ENCODE data around the gene ENTPD8.
"Not testable (repeated sequence)": the region's sequence is repeated elsewhere in the genome, so short reads cannot be mapped to it uniquely, and the experiment has no call there.

Gene ENTPD8

DNA sequence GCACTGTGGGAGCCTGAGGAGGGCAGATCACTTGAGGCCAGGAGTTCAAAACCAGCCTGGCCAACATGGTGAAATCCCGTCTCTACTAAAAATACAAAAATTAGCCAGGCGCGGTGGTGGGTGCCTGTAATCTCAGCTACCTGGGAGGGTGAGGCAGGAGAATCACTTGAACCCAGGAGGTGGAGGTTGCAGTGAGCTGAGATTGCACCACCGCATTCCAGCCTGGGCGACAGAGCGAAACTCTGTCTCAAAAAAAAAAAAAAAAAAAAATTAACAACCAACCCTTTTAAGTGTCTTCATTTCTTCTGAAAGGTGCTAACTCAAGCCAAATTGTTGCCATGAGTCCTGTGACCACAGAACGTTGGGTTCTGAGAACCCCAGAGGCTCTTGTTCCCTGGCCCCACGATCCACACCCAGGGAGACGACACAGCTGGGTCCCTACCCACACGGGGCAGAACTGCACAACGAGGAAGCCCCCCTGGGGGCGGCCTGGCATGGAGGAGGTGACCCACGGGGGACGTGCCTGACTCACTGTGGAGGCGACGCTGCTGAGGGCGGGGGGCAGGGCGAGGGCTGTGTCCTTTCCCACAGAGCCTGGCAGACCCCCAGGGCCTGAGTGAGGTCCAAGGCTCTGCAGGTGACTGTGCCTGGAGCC is 30.8 kb downstream of the ENTPD8 start:
- not testable (repeated sequence) for DNase-seq

- no peak for DNase-seq
These were observed 31.6 kb downstream of the ENTPD8 start for GRCh38 chr9:137409515-137409914.

GRCh38 chr9:137408651-137409405 is 32.3 kb downstream of the ENTPD8 start:
- DNase-seq = no peak

DNA sequence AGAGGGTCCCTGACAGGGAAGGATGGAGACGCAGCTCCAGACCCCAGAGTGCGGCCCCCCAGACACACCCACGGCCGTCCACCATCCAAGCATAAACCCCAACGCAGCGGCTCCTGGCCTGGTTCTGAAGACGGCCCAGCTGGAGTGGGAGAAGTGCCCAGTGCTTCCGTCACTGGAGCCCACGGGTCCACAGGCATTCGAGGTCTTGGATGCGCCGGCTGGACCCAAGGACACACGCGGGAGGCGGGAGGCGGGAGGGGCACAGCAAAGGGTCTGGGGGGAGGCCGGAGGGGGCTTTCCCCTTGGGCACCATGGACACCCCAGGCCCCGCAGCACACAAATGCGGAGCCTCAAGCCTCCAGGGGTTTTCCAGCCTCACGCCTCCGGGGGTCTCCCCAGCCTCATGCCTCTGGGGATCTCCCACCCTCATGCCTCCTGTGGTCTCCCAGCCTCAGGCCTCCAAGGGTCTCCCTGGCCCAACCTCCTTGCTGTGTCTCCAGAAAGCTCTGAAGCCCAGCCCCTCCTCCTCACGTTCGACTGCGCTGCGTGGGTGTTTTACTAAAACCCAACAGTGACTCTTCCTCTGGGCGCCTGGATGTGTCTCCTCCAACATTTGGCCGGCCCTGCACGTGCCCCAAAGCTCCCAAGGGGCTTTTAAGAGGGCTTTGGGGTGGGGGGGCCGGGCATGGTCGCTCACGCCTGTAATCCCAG is 33.4 kb downstream of the ENTPD8 start:
- no peak for DNase-seq

- DNase-seq = peak; percentile 51
These were observed 34.1 kb downstream of the ENTPD8 start for GRCh38 chr9:137406876-137407589.

DNA sequence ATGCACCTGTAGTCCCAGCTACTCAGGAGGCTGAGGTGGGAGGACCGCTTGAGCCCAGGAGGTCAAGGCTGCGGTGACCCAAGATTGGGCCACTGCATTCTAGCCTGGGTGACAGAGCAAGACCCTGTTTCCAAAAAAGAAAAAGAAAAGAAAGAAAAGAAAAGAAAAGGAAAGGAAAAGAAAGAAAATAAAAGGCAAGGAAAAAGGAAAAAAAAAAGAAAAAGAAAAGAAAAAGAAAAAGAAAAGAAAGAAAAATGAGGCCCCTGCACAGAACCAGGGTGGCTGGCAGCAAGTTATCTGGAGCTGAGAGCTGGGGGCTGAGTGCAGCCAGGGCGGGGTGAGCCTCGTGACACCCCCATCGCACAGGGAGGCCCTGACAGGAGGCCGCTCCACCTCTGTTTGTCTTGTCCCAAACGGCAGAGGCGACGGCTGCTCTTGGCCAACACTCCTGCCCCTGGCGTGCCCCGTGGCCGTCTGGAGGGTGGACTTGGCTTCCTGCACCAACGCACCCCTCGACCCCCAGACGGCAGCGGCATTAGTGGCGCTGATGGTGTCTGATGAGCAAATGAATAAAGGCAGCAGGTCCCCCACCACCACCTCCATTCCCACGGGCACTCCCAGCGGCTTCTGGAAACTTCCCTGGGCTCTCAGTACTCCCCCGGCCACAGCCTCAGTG is 34.9 kb downstream of the ENTPD8 start:
- no peak for DNase-seq

DNA sequence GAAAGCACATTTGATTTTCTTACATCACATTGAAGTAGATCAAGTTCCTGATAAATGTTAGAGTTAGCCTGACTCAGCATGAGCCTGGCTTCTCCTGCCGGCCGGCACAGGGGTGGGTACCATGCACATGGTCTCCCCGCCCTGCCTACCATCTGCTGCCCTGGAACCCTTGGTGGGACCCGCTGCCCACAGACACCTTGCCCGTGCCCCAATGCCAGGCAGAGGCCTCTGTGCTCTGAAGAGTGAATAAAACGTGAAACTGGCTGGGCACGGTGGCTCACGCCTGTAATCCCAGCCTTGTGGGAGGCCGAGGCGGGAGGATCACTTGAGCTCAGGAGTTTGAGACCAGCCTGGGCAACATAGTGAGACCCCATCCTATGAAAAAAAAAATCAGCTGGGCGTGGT is 35.5 kb downstream of the ENTPD8 start:
- no peak for DNase-seq

DNA sequence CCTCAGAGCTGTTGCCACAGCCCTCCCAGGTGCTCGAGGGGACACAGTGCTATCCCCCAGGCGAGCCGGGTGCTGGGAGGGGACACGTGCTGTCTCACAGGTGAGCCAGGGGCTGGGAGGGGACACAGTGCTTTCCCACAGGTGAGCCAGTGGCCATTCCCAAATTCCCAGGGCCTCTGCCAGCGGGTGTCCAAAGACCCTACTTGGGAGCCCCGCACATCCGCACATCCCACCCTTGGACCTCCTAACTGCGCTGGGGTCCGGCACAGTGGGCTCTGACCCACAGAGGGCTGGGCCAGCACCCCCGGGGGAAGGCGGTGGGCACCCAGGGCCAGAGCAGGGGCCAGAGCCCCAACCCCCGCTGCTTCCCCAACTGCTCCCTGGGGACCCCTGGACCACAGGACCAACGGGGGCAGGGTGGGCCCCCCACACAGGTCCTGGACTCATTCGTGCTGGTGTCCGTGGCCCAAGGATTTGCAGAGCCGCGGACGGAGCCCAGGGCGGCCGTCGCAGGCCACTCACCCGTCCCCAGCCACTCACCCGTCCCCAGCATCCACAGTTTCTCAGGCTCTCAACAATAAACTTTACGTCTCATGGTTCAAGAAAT is 36.1 kb downstream of the ENTPD8 start:
- no peak for DNase-seq

GRCh38 chr9:137403269-137403668 is 37.9 kb downstream of the ENTPD8 start:
- no peak for DNase-seq

DNA sequence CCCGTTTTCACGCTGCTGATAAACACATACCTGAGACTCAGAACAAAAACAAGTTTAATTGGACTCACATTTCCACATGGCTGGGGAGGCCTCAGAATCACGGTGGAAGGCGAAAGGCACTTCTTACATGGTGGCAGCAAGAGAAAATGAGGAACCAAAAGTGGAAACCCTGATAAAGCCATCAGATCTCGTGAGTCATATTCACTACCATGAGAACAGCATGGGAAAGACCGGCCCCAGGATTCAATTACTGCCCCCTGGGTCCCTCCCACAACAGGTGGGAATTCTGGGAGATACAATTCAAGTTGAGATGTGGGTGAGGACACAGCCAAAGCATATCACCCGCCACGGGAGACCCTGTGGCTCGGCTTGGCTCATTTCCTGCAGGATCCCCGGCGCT is 38.4 kb downstream of the ENTPD8 start:
- DNase-seq = no peak

DNA sequence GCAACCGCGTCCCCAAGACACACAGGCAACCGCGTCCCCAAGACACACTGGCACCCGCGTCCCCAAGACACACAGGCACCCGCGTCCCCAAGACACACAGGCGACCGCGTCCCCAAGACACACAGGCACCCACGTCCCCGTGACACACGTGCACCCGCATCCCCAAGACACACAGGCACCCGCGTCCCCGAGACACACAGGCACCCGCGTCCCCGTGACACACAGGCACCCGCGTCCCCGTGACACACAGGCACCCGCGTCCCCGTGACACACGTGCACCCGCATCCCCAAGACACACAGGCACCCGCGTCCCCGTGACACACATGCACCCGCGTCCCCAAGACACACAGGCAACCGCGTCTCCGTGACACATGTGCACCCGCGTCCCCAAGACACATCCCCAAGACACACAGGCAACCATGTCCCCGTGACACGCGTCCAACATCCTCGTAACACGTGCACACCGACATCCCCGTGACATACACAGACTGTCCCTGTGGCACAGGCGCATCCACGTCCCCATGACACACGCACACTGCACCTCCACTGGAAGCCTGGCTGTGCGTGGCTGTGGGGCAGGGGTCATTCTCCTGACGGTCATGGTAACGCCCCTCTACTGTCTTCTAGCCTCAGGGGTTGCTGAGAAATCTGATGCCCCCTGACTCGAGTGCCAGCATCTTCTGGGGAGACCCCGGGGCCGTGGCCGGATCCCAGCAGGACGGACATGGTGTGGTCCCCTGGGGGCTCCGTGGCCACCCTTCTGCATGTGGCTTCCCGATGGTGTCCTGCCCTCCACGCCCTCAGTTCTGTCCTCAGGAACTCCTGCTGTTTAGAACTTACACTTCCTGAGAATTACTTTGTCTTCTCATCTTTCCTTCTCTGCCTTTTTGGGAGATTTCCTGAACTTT is 42.3 kb downstream of the ENTPD8 start:
- no peak for DNase-seq

DNA sequence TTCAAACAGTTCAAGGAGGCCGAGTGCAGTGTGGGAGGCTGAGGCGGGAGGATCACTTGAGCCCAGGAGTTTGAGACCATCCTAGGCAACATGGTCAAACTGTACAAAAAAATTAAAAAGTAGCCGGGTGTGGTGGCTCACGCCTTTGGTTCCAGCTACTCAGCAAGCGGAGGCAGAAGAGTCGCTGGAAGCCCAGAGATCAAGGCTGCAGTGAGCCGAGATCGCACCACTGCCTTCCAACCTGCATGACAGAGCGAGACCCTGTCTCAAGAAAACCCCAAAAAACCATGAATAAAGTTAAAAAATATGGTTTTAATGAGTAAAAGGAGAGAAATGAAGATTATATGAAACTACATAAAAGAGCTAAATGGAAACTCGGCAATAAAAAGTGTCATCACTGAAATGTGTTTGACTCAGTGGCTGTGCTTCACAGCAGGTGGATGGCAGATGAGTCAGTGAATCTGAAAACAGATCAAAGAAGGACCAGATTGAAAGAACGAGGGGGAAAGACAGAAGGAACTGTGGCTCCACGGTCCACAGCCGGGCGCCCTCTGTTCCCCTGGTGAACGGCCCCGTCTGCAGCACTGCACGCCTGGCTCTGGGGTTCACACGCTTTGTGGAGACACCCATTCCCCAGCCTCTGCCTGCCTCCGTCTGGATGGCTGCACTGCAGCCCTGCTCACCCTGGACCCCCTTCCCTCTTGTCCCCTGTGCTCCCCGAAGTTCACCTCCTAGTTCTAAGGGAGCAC is 43.3 kb downstream of the ENTPD8 start:
- DNase-seq = no peak

- no peak for DNase-seq
These were observed 44.4 kb downstream of the ENTPD8 start for GRCh38 chr9:137396634-137397367.

DNA sequence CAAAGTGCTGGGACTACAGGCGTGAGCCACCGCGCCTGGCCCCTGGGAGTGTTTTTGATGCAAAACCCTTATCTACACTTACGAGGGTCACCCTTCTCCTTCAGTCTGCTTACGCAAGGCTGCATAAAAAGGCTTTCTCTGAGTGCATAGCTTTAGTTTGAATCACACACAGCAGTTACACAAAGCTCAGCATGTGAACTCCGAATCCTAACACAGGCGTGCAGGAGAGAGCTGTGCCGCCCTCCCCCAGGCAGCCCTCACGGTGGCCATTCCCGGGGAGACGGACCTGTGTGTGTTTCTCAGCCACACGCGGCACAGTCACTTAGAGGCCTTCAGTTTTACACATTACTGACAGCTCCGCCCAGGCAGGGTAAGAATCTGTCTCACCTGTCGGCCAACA is 44.9 kb downstream of the ENTPD8 start:
- DNase-seq = no peak

DNA sequence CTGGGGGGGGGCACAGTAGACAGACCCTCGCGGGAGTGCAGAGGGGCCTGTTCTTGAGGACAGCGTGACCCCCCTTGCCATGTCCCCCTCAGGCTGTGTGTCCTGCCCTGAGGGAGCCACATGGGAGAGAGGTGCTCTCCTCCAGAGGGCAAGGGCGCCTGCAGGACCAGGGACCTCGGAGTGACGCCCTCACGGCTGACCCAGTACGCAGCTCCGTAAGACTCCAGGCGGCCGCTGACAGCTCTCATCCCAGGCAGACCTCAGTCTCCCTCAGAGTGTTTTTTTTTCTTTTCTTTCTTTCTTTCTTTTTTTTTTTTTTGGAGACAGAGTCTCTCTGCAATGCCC is 45.5 kb downstream of the ENTPD8 start:
- DNase-seq = no peak

GRCh38 chr9:137394866-137395665 is 46.1 kb downstream of the ENTPD8 start:
- DNase-seq = no peak

DNA sequence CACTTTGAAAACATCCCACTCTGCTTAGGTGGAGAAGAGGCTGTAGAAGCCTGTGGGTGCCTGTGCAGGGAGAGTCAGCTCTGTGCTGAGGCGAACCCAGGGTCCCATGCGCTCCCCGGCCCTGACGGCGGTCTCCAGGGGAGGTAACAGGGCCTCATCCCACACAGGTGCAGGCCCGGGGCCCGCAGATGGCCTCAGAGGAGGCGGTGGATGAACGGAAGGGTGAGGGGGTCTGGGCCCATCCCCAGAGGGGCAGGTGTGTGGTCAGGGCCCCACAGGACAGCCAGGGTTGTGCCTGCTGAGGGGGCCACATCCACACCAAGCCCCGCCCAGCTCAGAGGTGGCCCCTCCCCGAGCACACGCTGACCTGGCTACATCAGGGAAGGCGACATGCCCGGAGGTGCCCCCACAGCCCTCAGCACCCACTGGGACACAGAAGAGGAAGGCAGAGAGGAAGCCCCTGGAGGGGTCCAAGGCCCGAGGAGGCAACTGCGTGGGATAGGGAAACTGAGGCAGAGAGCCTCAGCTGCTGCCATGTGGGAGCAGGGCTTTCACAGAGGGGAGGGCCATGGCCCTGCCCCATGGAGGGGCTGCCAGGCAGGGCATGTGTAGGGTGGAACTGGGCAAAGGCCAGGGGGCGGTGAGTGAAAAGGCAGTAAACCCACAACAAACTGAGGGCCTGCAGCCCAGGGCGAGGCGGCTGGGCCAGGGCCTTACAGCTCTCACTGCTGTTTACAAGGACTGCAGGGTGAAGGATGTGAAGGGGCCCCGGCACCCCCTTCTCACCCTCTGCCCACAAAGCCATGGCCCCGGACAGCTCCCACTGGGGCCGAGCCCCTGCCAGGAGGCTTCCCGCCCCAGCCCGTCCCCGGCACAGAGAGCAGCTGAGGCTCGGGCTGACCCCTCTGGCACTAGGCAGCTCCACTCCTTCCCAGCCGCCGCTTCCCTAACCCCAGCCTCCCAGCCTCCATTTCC is 47.7 kb downstream of the ENTPD8 start:
- no peak for DNase-seq
